Hepatic stellate cell (primary cell): ENCODE results near the gene ATP6V0A1.
"Not testable (repeated sequence)": the region's sequence is repeated elsewhere in the genome, so short reads cannot be mapped to it uniquely, and the experiment has no call there.

ENCODE experiments used
- DNase-seq: peaks from one replicate; pipeline ENCODE4 v3.0.0; 2011; ENCODE audit warnings: low spot score

Gene ATP6V0A1

DNA sequence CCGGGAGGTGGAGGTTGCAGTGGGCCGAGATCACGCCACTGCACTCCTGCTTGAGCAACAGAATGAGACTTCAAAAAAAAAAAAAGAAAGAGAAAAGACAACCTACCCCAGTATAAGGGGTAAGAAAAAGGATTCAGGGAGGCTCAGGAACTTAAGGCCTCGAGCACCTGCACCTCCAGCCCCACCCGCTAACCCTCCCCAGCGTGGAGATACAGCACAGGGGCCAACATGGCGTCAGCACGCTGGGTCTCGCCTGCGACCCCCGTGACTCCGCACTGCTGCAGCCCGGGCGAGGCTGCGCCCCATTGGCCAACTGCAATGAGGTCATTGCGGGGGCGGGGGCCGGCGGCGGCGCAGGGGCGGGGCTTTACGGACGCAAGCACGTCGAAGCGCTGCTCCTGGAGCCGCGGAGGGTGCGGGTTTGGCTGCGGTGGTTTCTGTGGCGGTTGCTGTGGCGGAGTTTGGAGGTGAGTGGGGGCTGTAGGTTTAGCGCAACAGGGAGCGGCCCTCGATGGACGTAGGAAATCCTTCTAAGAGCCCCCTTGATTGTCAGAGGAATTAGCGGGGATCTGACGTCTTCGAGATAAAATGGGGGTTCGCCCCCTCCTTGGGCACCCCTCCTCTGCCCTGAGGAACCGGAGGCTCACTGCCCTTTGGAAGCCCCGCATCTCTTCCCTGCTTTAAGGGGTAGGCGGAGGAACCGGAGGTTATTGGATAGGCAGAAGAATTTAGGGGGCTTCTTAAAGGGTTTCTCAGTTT is at the start of gene ATP6V0A1:
Gene ATP6V0A1, plus strand, starts transcription at position 382 of the 759 bp plus-strand sequence. CDS start 2,017 bp downstream, outside the sequence.
- peak; percentile 89 for DNase-seq

- DNase-seq: peak; percentile 95
These were observed 49.0 kb upstream of the ATP6V0A1 start for GRCh38 chr17:42409523-42410318.

DNA sequence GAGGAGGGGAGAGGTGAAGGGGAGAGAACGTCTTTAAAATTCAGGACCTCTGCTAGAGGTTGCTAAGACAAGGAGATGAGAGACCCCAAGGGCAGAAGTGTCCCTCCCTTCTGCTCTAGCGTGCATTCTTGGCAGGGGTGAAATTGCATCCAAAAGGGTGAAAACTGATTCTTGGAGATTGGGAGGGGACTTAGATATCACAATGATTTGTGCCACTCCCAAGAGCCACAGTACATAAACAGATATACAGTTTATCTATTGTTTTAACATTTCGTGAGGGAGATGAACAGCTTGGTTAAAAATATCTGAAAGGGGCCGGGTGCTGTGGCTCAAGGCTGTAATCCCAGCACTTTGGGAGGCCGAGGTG is 48.4 kb upstream of the ATP6V0A1 start:
- DNase-seq: no peak

DNA sequence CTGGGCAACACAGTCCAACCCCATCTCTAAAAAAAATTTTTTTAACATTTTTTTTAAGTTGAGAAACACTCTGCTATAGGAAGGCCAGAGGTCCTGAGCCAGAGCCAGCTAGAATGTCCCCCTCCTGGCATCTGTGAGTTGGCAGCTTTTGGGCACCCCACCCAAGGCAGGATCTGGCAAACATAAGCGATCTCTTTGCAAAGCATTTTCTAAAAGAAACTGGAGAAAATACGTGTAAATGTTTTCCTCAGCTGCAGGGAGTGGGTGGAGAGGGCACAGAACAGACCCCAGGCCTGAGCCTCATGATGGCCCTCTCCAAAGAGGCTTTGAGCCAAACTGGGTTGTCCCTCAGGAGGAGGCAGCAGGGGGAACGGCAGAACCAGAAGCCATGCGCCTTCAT is 47.3 kb upstream of the ATP6V0A1 start:
- DNase-seq: no peak

DNA sequence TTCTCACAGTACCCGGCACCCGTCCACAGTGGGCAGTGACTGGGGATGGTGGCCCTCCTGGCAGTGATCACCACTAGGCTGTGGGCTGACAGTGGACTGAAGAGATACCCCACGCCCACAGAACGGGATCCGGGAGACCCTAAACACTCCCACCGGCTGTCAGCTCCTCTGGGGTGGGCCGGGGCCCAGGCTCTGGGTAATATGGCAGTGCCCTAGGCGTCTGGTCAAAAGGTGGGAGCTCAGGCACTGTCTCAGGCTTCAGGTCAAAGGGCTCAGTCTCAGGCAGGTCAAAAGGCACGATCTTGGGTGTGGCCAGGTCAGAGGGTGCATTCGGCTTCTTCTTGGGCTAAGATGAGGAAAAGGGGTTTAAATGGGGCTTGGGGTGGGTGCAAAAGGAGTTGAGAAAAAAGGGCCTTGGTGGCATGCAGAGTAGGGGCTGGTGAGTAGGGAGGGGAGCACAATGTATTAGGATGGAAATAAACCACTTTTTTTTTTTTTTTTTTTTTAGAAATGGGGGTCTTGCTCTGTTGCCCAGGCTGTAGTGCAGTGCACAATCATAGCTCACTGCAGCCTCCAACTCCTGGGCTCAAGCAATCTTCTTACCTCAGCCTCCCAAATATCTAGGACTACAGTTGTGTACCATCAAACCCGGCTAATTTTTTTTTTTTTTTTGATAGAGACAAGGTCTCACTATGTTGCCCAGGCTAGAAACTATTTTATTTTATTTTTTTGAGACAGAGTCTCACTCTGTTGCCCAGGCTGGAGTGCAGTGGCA is 46.6 kb upstream of the ATP6V0A1 start:
- no peak for DNase-seq

DNA sequence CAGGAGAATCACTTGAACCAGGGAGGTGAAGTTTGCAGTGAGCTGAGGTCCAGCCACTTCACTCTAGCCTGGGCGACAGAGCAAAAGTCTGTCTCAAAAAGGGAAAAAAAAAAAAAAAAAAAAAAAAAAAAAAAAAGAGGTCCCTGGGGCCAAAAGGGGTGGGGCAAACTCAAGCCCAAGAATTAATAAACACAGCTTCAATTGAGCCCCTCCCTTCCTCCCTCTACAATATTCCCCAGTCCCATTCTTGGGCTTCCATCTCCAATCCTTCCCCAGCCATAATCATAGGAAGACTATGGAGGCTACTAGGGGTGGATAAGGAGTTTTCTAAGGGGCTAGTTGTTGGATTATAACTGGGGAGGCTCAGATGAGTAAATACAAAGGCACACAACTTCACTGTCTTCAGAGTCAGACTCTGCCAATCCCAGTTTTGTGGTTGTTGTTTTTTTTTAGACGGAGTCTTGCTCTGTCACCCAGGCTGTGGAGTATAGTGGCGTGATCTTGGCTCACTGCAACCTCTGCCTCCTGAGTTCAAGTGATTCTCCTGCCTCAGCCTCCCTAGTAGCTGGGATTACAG is 45.1 kb upstream of the ATP6V0A1 start:
- no peak for DNase-seq

GRCh38 chr17:42414704-42415409 is 43.8 kb upstream of the ATP6V0A1 start:
- no peak for DNase-seq

DNA sequence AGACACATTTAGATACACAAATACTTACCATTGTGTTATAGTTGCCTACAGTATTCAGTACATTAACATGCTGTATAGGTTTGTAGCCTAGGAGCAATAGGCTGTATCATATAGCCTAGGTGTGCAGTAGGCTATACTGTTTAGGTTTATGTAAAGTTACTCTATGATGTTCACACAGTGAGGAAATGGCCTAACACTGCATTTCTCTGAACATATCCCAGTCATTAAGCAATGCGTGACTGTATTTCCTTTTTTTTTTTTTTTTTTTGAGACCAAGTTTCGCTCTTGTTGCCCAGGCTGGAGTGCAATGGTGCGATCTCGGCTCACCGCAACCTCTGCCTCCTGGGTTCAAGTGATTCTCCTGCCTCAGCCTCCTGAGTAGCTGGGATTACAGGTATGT is 40.7 kb upstream of the ATP6V0A1 start:
- DNase-seq: not testable (repeated sequence)

- DNase-seq: no peak
These were observed 37.6 kb upstream of the ATP6V0A1 start for GRCh38 chr17:42421136-42421506.

DNA sequence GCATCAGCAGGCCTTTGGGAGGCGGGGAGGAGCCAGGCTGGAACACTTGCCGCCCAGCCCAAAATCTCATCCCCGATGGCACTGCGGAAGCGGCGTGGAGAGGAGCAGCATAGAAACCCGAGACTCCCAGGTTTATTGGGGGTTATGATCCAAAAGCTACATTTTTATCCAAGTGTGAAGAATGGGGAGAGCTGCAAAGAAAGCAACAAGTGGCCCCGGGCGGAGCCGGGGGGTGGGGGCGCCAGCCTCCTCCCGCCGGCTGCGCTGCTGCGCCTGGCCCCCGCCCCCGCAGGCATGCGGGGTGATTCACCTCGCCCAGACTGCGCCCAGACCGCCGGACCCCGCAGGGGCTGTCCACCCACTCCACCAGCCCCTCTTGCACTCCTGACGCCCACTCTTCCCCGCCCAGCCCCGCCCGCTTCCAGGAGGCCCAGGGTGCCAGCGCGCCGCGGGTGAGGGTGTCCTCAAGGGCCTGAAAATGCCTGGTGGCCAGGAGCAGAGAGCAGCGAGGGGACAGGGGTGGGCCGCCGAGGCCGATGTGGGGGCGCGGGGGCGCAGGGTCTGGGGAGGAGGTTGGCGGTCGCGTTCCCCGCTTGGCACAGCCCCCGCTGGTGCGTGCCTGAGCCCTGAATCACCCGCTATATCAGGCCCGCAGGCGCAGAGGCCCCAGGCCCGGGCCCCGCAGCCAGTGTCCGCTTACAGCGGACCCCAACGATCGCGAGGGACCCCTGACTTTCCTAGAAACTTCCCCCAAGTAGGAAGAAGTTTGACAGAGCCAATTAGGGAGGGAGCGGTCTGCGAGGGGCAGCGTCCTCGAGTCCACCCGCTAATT is 37.0 kb upstream of the ATP6V0A1 start:
- peak; percentile 71 for DNase-seq

DNA sequence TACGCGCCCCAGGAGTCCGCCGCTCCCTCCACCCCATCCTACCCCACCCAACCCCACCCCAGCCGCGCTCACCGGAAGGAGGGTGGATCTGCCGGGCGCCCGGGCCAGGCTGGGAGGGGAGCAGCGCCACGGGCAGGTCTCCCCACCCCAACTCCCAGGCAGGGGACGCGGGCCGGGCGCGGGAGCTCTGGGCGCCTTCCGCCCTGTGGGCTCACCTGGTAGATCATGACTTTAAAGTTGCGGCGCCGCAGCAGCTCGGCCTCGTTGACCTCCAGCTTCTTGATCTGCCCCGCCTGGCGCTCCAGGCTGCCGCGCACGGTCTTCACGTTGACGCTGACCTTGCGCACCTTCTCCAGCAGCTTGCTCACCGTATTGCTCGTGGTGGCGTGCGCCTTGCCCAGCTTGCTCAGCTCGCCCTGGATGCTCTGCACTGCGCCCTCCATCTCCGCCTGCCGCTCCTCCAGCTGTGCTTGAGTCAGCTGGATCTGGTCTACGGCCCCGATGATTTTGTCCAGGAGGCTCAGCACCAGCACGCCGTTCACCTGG is 36.2 kb upstream of the ATP6V0A1 start:
- DNase-seq: no peak

GRCh38 chr17:42422958-42423712 is 35.5 kb upstream of the ATP6V0A1 start, which contains the start of gene CAVIN1:
Gene CAVIN1 (minus strand): TSS chr17:42423256. CDS start chr17:42423097, 159 bp downstream.
- DNase-seq: peak; percentile 99

DNA sequence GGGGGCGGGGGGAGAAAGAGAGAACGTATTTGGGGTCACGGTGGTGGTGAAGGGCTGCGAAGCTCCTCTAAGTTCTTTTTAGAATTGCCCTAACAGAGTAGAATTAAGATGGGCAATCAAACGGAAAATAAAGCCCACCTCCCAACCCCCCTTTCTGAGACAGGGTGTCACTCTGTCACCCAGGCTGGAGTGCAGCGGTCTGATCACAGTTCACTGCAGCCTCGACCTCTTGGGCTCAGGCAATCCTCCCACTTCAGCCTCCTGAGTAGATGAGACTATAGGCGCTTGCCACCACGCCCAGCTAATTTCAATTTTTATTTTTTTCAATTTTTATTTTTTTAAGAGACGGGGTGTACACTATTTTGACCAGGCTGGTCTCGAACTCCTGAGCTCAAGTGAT is 34.9 kb upstream of the ATP6V0A1 start:
- DNase-seq: no peak

DNA sequence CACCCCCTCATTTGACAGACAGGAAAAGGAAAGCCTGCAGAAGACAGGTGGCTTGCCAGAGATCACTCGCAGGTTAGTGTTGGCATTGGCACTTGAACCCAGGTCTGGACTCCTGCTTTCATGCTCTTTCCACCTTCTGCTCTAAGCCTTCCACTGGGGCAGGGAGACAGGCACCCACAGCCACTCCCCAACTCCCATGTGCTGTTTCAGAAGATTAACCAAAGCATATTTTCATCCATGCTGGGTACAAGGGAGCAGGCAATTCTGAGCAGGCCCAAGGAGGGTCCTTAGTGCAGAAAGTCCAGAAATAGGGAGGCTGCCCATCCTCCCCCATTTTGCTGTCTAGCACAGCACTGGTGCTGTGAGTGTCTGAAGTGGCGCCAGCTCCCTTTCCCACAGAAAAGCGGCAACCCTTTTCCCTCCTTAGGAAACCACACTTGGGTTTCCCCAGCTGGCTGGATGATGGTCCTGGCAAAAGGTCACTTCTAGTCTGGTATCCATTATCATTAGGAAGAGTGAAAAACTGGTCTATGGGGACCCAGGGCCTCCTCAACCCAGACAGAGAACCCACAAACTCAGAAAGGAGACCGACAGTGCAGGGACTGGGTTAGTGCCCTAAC is 33.6 kb upstream of the ATP6V0A1 start:
- DNase-seq: no peak

DNA sequence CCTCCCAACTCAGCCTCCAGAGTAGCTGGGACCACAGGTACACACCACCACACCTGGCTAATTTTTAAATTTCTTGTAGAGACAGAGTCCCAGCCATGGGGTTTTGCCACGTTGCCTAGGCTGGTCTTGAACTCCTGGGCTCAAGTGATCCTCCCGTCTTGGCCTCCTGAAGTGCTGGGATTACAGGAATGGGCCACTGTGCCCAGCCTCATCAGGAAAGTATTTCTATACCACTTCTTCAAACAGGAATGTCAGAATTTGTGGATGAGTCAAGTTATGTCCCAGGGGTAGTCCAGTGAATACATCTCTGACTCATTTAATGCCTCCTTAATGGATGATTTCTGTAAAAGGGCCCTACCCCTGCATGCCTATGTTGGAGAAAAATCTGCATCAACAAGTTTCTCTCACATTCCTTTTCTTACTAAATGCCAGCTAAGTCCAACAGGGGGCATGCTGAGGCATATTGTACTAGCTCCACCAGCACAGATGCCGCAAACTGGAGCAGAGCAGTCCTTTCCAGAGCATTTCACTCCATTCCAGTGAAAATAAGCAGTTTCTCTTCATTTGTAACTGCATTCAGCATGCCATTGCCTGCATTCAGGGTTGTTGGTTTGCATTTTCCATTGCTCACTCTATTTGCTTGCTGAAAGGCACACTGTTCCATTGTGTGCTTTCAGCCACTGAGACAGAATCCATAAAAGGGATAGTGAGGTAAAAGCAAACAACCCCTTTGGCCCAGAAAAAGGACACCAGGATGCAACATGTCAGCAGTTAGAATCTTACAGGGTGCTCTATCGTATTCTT is 30.3 kb upstream of the ATP6V0A1 start:
- DNase-seq: peak; percentile 88

GRCh38 chr17:42429726-42430447 is 28.8 kb upstream of the ATP6V0A1 start:
- no peak for DNase-seq

DNA sequence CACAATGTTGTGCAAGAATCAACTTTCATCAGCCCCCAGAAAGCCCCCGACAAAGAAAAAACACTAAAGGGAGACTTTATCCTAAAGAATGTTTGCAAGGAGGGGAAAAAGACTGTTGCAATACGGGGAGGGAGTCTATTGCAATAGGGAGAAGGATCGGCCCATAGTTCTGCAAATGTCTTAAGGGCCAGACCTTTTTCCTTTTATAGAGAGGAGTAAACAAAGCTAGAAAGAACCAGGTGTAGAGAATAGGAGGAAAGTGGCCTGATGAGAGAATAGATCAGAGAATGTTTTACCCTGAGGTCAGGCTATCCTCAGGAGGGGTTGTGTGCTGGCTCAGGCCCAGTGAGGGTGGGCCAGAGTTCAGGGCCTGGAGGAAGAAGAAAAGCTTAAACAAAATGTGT is 26.9 kb upstream of the ATP6V0A1 start:
- DNase-seq: no peak

GRCh38 chr17:42436391-42436790 is 22.3 kb upstream of the ATP6V0A1 start:
- DNase-seq: peak; percentile 84
